Ovary (tissue), 9 donors: ENCODE data around the gene SLC26A11. TPM values are rescaled to one million over a fixed set of nuclear protein-coding genes. Genes with fewer than 3 reads are reported as not detected.
A peak's percentile ranks its signal among the peaks of the same experiment; 100 is the strongest.

ENCODE experiments used
- DNase-seq, 5 donors: peaks; one replicate each; pipeline ENCODE4 v3.0.0-alpha.2; 2019 to 2020
- H3K27ac ChIP-seq, 2 donors: fragments of 200-600 bp; one replicate each; pipeline versions ENCODE4 v1.5.1 to v1.8.0; 2019 to 2022
- H3K27me3 ChIP-seq: fragments of 200-600 bp; one replicate; pipeline ENCODE4 v1.8.0; 2022
- H3K36me3 ChIP-seq: fragments of 200-600 bp; sonication (generic); one replicate; pipeline ENCODE4 v1.5.1; 2019
- H3K4me1 ChIP-seq: one replicate; pipeline ENCODE4 v1.8.1; 2013; ENCODE audit warnings: mild to moderate bottlenecking, moderate library complexity; ENCODE audit not compliant: insufficient read depth
- H3K4me3 ChIP-seq: fragments of 200-600 bp; sonication (generic); one replicate; pipeline ENCODE4 v1.5.1; 2017
- H3K9me3 ChIP-seq, 2 donors: fragments of 200-600 bp in 1 of 2; sonication (generic) in 1 of 2; one replicate each; pipeline versions ENCODE4 v1.5.1 to v1.8.1; 2013 to 2019; ENCODE audit warnings: mild to moderate bottlenecking in 1 of 2, moderate library complexity in 1 of 2
- EP300 ChIP-seq: sonication (generic); formaldehyde crosslinking; IDR thresholded peaks from one replicate; pipeline ENCODE4 v1.6.1; 2017; ENCODE audit warnings: antibody characterized with exemption
- POLR2A ChIP-seq: fragments of 450-650 bp; IDR thresholded peaks from one replicate; pipeline ENCODE4 v1.6.1; 2017; ENCODE audit warnings: antibody characterized with exemption, mild to moderate bottlenecking, moderate library complexity
- WGBS, 3 donors: extraction: QIAGEN DNeasy Blood & Tissue Kit in 1 of 3; methylation state at CpG; one replicate each; pipeline versions ENCODE4 v1.1.5 to v1.1.7; 2013 to 2017; 5-methylcytosine and 5-hydroxymethylcytosine counted together
- intact Hi-C, 4 donors: fragments of 100-400 bp; cut with DNase I; formaldehyde crosslinking; loops; one replicate each; pipeline versions ENCODE4 v1.11.0 to v1.15.1; 2022 to 2023
- polyA plus RNA-seq, 2 donors: library from polyadenylated mRNA; stranded (reverse); fragments of 200-250 nt in 1 of 2; fragments of 350-450 nt in 1 of 2; fragmentation: Illumina TruSeq in 1 of 2; extraction: RNeasy Lipid Tissue Mini Kit (QIAGEN cat#74804) in 1 of 2; gene quantifications; one replicate each; pipeline ENCODE4 v1.2.3, GENCODE V29; 2013 to 2014
- total RNA-seq, 7 donors: library from RNA; depleted of rRNA in 2 of 7; stranded (reverse); fragments of >200 nt in 2 of 7; fragmentation: NEBNext Ultra II Directional in 3 of 7; extraction: Animal tissue kit (Norgen Biotek cat#: 25700) in 3 of 7; gene quantifications; one replicate each; pipeline versions ENCODE4 v1.1.0 to v1.2.4, GENCODE V29; 2016 to 2023
- TF ChIP-seq, protein P1 (sequence below), 3 donors: fragments of 450-650 bp in 2 of 3; fragments of 200-600 bp in 1 of 3; IDR thresholded peaks; one replicate each; pipeline versions ENCODE4 v1.5.1 to v1.8.0; 2016 to 2022; ENCODE audit warnings: antibody characterized with exemption in 3 of 3, mild to moderate bottlenecking in 1 of 3
- donor health status: DM: no; HTN: no; CAD: no; lungs with moderate emphysema.
- donor health status: DM: no; HTN: no; CAD: no.
- donor health status: Bipolar disorder and iron deficiency.
- donor health status: DM: yes; HTN: yes; CAD: no.
- donor health status: DM: no; HTN: no; CAD: no.
- donor health status: DM: yes; HTN: yes; CAD: no.

SLC26A11 gene
- total and polyA plus RNA-seq, 9 donors: 8.4 to 30.3 (median 22.8) TPM

DNA sequence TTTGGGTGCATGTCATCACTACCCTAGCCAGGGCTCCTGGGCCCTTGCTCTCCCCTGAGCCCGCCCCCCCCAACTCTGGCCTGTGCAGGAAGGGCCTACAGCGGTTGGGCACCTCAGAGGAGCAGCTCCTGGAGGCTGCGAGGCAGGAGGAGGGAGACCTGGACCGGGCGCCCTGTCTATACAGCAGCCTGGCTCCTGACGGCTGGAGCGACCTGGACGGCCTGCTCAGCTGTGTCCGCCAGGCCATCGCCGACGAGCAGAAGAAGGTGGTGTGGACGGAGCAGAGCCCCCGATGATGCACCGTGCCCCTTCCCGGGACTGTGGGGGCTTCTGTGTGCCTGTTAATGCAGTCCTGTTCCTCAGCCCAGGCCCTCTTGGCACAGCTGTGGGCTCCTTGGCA is 12.2 kb upstream of the SLC26A11 start:
- Histone ChIP-seq H3K4me3 (no peak overlapping the region), H3K27me3 (no peaks in the 10 kb centered on the region), H3K9me3 (no peaks in the 10 kb centered on the region), H3K27ac (no peak overlapping the region), H3K4me1 (no peaks in the 10 kb centered on the region), H3K36me3 (no peaks in the 10 kb centered on the region)
- intact Hi-C loops: no loop called here
- TF ChIP-seq EP300 (no peak), POLR2A (no peak)
- TF ChIP-seq, protein P1, sequence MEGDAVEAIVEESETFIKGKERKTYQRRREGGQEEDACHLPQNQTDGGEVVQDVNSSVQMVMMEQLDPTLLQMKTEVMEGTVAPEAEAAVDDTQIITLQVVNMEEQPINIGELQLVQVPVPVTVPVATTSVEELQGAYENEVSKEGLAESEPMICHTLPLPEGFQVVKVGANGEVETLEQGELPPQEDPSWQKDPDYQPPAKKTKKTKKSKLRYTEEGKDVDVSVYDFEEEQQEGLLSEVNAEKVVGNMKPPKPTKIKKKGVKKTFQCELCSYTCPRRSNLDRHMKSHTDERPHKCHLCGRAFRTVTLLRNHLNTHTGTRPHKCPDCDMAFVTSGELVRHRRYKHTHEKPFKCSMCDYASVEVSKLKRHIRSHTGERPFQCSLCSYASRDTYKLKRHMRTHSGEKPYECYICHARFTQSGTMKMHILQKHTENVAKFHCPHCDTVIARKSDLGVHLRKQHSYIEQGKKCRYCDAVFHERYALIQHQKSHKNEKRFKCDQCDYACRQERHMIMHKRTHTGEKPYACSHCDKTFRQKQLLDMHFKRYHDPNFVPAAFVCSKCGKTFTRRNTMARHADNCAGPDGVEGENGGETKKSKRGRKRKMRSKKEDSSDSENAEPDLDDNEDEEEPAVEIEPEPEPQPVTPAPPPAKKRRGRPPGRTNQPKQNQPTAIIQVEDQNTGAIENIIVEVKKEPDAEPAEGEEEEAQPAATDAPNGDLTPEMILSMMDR (IDR thresholded peaks at IDR 0.05): no peak
- WGBS, 3 donors: 84 to 93% (median 87%) methylated on average over 12 to 16 of the region's 16 CpGs
- DNase-seq: peak in 2 of 5 donors; percentile 45 to 66

DNA sequence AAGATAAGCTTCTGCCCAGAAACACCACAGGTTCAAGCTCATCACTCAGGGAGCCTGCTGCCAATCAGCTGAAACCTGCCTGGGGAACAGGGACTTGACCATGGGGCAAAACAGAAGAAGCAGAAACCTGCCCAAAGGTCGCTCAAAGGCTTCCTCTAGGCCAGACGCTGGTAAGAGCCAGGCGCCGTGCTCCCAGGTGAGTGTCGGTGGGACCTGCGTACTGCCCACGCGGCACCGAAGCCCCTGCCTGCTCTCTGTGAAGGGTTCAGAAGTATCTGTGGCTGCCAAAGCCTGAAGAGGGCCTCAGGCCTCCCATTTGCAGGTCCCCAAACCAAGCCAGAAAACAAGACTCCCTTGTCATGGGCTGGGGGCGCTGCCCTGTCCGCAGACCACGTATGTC is 10.5 kb upstream of the SLC26A11 start:
- no peaks in the 10 kb centered on the region for H3K4me1 ChIP-seq
- no peaks in the 10 kb centered on the region for H3K27me3 ChIP-seq
- no peak overlapping the region for H3K27ac ChIP-seq
- H3K9me3 ChIP-seq: no peaks in the 10 kb centered on the region
- no peak for DNase-seq
- no peaks in the 10 kb centered on the region for H3K36me3 ChIP-seq
- 85 to 93% (median 91%) methylated on average over 7 to 12 of the region's 12 CpGs for WGBS, 3 donors
- TF ChIP-seq, protein P1 (IDR thresholded peaks at IDR 0.05): no peak
- TF ChIP-seq EP300 (no peak), POLR2A (no peak)
- intact Hi-C loops: no loop called here
- no peak overlapping the region for H3K4me3 ChIP-seq

DNA sequence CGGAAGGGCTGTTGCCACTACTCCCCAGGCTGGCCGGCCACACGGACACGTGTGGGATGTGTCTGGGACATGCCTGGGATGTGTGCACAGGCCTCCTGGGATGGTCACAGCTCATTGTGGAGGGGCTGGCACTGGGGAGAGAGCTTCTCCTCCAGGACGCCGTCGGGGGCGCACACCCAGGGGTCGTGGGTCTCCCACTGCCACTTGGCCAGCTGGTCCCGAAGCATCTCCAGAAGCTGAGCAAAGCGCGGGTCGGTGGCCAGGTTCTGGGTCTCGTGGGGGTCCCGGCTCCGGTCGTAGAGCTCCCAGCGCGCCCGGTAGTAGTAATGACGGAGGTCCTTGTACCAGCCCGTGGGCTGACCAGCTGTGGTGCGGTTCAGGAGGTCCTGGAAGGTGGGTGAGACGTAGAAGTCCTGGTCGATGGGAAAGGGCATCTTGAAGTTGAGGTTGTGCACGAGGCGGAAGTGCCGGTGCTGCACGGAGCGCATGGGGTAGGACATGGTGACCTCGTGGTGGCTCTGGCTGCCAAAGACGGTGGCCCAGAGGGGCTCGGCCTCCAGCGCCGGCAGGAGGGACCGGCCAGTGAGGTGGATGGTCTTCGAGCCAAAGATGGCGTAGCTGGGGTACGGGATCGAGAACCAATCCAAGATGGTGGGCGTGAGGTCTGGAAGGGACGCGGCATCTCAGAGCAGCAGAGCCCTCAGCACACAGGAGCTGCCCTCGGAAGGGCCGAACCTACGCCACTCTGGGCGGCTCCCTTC is 9.7 kb upstream of the SLC26A11 start:
- 93 to 95% (median 94%) methylated on average over 47 of the region's 47 CpGs for WGBS, 3 donors
- intact Hi-C loops: no loop called here
- no peak for DNase-seq
- TF ChIP-seq POLR2A (no peak), EP300 (no peak)
- TF ChIP-seq, protein P1 (IDR thresholded peaks at IDR 0.05): no peak
- Histone ChIP-seq H3K36me3 (no peaks in the 10 kb centered on the region), H3K4me3 (no peak overlapping the region), H3K9me3 (no peaks in the 10 kb centered on the region), H3K27me3 (no peaks in the 10 kb centered on the region), H3K4me1 (no peaks in the 10 kb centered on the region), H3K27ac (no peak overlapping the region)

DNA sequence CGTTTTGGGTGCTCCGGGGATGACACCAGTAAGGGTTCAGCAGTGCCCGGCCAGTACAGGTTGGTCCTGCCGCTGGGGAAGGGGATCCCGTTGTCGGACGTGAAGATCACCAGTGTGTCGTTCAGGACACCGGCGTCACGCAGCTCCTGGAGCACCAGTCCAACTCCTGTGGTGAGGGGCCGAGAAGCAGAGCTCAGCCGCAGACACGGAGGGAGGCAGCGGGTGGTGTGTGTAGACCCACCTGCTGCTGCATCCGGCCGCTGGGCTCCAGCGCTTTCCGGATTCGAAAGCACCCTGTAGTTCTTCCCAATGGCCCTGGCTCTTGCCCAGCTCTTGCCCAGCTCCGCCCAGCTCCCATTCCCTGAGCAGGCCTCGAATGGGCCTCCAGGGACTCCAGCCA is 8.1 kb upstream of the SLC26A11 start:
- TF ChIP-seq, protein P1 (IDR thresholded peaks at IDR 0.05): no peak
- TF ChIP-seq EP300: no peak
- no peak for TF ChIP-seq POLR2A
- H3K36me3 ChIP-seq: no peaks in the 10 kb centered on the region
- DNase-seq: no peak
- no peaks in the 10 kb centered on the region for H3K27me3 ChIP-seq
- H3K9me3 ChIP-seq: no peaks in the 10 kb centered on the region
- intact Hi-C loops: no loop called here
- H3K4me3 ChIP-seq: no peak overlapping the region
- no peak overlapping the region for H3K27ac ChIP-seq
- WGBS, 3 donors: 89 to 94% (median 90%) methylated on average over 22 of the region's 22 CpGs
- no peaks in the 10 kb centered on the region for H3K4me1 ChIP-seq
